Activated naive CD8-positive, alpha-beta T cell (primary cell): ENCODE results near the gene UBE2L3.
"Not testable (repeated sequence)": the region's sequence is repeated elsewhere in the genome, so short reads cannot be mapped to it uniquely, and the experiment has no call there.

Source experiments
- H3K27ac Mint-ChIP-seq: one replicate; pipeline ENCODE4 v1.8.0; 2021; ENCODE audit warnings: mixed read lengths
- H3K27me3 Mint-ChIP-seq: one replicate; pipeline ENCODE4 v1.8.0; 2021; ENCODE audit warnings: mixed read lengths
- H3K36me3 Mint-ChIP-seq: one replicate; pipeline ENCODE4 v1.8.0; 2021; ENCODE audit warnings: mixed read lengths
- H3K4me1 Mint-ChIP-seq: one replicate; pipeline ENCODE4 v1.8.0; 2021; ENCODE audit warnings: low read depth, mixed read lengths
- H3K4me3 Mint-ChIP-seq: one replicate; pipeline ENCODE4 v1.8.0; 2021; ENCODE audit warnings: mild to moderate bottlenecking, mixed read lengths
- H3K9me3 Mint-ChIP-seq: one replicate; pipeline ENCODE4 v1.8.0; 2021; ENCODE audit warnings: low read depth, mixed read lengths

UBE2L3 gene

GRCh38 chr22:21626073-21626734 is 58.7 kb downstream of the UBE2L3 start:
- H3K27me3 Mint-ChIP-seq: no peaks in the 10 kb centered on the region
- peaks cover 4% of the 10 kb centered on the region for H3K36me3 Mint-ChIP-seq
- peaks cover 38% of the 10 kb centered on the region for H3K4me1 Mint-ChIP-seq
- H3K27ac Mint-ChIP-seq: peak overlapping the region; percentile 83
- no peaks in the 10 kb centered on the region for H3K9me3 Mint-ChIP-seq
- H3K4me3 Mint-ChIP-seq: peak overlapping the region; percentile 59

- peaks cover 4% of the 10 kb centered on the region for H3K36me3 Mint-ChIP-seq
- H3K27me3 Mint-ChIP-seq: no peaks in the 10 kb centered on the region
- peaks cover 40% of the 10 kb centered on the region for H3K4me1 Mint-ChIP-seq
- peak overlapping the region; percentile 93 for H3K4me3 Mint-ChIP-seq
- no peaks in the 10 kb centered on the region for H3K9me3 Mint-ChIP-seq
- peak overlapping the region; percentile 92 for H3K27ac Mint-ChIP-seq
Observed at GRCh38 chr22:21626735-21627469, 59.4 kb downstream of the UBE2L3 start.

GRCh38 chr22:21628386-21629254 is 61.1 kb downstream of the UBE2L3 start:
- Mint-ChIP-seq H3K4me3 (peak overlapping the region; percentile 93), H3K9me3 (no peaks in the 10 kb centered on the region), H3K27me3 (no peaks in the 10 kb centered on the region), H3K36me3 (peaks cover 4% of the 10 kb centered on the region), H3K4me1 (peaks cover 41% of the 10 kb centered on the region), H3K27ac (peak overlapping the region; percentile 93)

- H3K27me3 Mint-ChIP-seq: no peaks in the 10 kb centered on the region
- H3K27ac Mint-ChIP-seq: peak within 1 kb of the TSS; percentile 93
- H3K36me3 Mint-ChIP-seq: peaks cover 4% of the 10 kb centered on the region
- peaks cover 41% of the 10 kb centered on the region for H3K4me1 Mint-ChIP-seq
- H3K9me3 Mint-ChIP-seq: no peaks in the 10 kb centered on the region
- peak within 1 kb of the TSS; percentile 93 for H3K4me3 Mint-ChIP-seq
Observed at GRCh38 chr22:21629255-21630149, 62.0 kb downstream of the UBE2L3 start, which contains the start of gene YDJC. TSS of gene YDJC (minus strand) at chr22:21630022. CDS start at chr22:21630014, 8 bp downstream.

- H3K36me3 Mint-ChIP-seq: peaks cover 4% of the 10 kb centered on the region
- peak overlapping the region; percentile 68 for H3K4me3 Mint-ChIP-seq
- H3K27ac Mint-ChIP-seq: no peak overlapping the region
- no peaks in the 10 kb centered on the region for H3K27me3 Mint-ChIP-seq
- peaks cover 35% of the 10 kb centered on the region for H3K4me1 Mint-ChIP-seq
- H3K9me3 Mint-ChIP-seq: no peaks in the 10 kb centered on the region
Observed at GRCh38 chr22:21631025-21631424, 63.5 kb downstream of the UBE2L3 start.

GRCh38 chr22:21632237-21632895 is 64.9 kb downstream of the UBE2L3 start, which contains the start of gene CCDC116:
TSS of gene CCDC116 (plus strand) at chr22:21632760. CDS start at chr22:21633182, 422 bp downstream.
- Mint-ChIP-seq H3K4me1 (peaks cover 25% of the 10 kb centered on the region), H3K36me3 (peaks cover 4% of the 10 kb centered on the region), H3K9me3 (no peaks in the 10 kb centered on the region), H3K27ac (peak within 1 kb of the TSS; percentile 34), H3K4me3 (no peak within 1 kb of the TSS), H3K27me3 (no peaks in the 10 kb centered on the region)

- no peak overlapping the region for H3K4me3 Mint-ChIP-seq
- peaks cover 2% of the 10 kb centered on the region for H3K36me3 Mint-ChIP-seq
- no peak overlapping the region for H3K27ac Mint-ChIP-seq
- H3K27me3 Mint-ChIP-seq: no peaks in the 10 kb centered on the region
- H3K9me3 Mint-ChIP-seq: no peaks in the 10 kb centered on the region
- H3K4me1 Mint-ChIP-seq: peaks cover 19% of the 10 kb centered on the region
Observed at GRCh38 chr22:21632931-21633330, 65.4 kb downstream of the UBE2L3 start.

- Mint-ChIP-seq H3K9me3 (no peaks in the 10 kb centered on the region), H3K27ac (no peak overlapping the region), H3K4me1 (peaks cover 14% of the 10 kb centered on the region), H3K27me3 (no peaks in the 10 kb centered on the region), H3K4me3 (no peak overlapping the region), H3K36me3 (no peaks in the 10 kb centered on the region)
Observed at GRCh38 chr22:21633481-21633880, 66.0 kb downstream of the UBE2L3 start.

- no peak overlapping the region for H3K27ac Mint-ChIP-seq
- H3K27me3 Mint-ChIP-seq: no peaks in the 10 kb centered on the region
- H3K4me3 Mint-ChIP-seq: no peak overlapping the region
- H3K9me3 Mint-ChIP-seq: no peaks in the 10 kb centered on the region
- H3K4me1 Mint-ChIP-seq: peaks cover 14% of the 10 kb centered on the region
- H3K36me3 Mint-ChIP-seq: no peaks in the 10 kb centered on the region
Observed at GRCh38 chr22:21634081-21634480, 66.6 kb downstream of the UBE2L3 start.

GRCh38 chr22:21634844-21635243 is 67.3 kb downstream of the UBE2L3 start:
- H3K4me1 Mint-ChIP-seq: peaks cover 11% of the 10 kb centered on the region
- H3K27ac Mint-ChIP-seq: no peak overlapping the region
- no peaks in the 10 kb centered on the region for H3K36me3 Mint-ChIP-seq
- no peak overlapping the region for H3K4me3 Mint-ChIP-seq
- no peaks in the 10 kb centered on the region for H3K9me3 Mint-ChIP-seq
- no peaks in the 10 kb centered on the region for H3K27me3 Mint-ChIP-seq

- Mint-ChIP-seq H3K4me1 (peaks cover 6% of the 10 kb centered on the region), H3K4me3 (no peak overlapping the region), H3K36me3 (no peaks in the 10 kb centered on the region), H3K27me3 (no peaks in the 10 kb centered on the region), H3K27ac (no peak overlapping the region), H3K9me3 (no peaks in the 10 kb centered on the region)
Observed at GRCh38 chr22:21635771-21636510, 68.4 kb downstream of the UBE2L3 start.

- Mint-ChIP-seq H3K9me3 (no peaks in the 10 kb centered on the region), H3K27me3 (no peaks in the 10 kb centered on the region), H3K36me3 (no peaks in the 10 kb centered on the region), H3K4me1 (peaks cover 11% of the 10 kb centered on the region), H3K27ac (no peak overlapping the region), H3K4me3 (no peak overlapping the region)
Observed at GRCh38 chr22:21636629-21637218, 69.2 kb downstream of the UBE2L3 start.

- H3K4me1 Mint-ChIP-seq: peaks cover 11% of the 10 kb centered on the region
- not testable (repeated sequence) for H3K27me3 Mint-ChIP-seq, H3K9me3 Mint-ChIP-seq, H3K27ac Mint-ChIP-seq, H3K36me3 Mint-ChIP-seq, H3K4me3 Mint-ChIP-seq
Observed at GRCh38 chr22:21637450-21637849, 69.9 kb downstream of the UBE2L3 start.
